A204.1 (cell line): ENCODE data around the gene CDH6.
"Not testable (repeated sequence)": the region's sequence is repeated elsewhere in the genome, so short reads cannot be mapped to it uniquely, and the experiment has no call there.

ENCODE experiments used
- FAIRE-seq: peaks from 2 replicates; lab custom pipeline; 2012; peaks lifted over from hg19 to GRCh38; lab: Jason Lieb, UNC

Gene CDH6

GRCh38 chr5:31333475-31333874, 140.0 kb downstream of the CDH6 start:
- no peak for FAIRE-seq

- FAIRE-seq = no peak
Observed at GRCh38 chr5:31334061-31334860, 140.8 kb downstream of the CDH6 start.

- FAIRE-seq = no peak
Observed at GRCh38 chr5:31335456-31335855, 142.0 kb downstream of the CDH6 start.

- no peak for FAIRE-seq
Observed at GRCh38 chr5:31343946-31344345, 150.5 kb downstream of the CDH6 start.

- no peak for FAIRE-seq
Observed at GRCh38 chr5:31346896-31347551, 153.5 kb downstream of the CDH6 start.

DNA sequence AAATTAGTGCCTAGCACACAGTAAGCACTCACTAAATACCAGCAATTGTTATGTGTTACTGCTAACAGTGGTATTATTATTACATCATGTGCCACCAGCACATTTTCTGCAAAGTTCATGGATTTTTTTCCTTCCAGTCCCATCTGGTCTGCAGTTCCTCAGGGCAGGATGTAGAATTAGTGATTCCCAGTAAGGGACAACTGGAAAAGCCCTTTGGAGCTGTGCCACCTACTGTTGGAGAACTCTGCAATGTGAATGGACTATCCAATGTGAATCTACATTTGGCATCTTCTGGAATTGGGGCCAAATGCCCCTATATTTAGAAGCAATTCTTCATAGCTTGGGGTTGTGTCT, 154.0 kb downstream of the CDH6 start:
- no peak for FAIRE-seq

GRCh38 chr5:31350395-31350794, 156.9 kb downstream of the CDH6 start:
- FAIRE-seq = no peak

DNA sequence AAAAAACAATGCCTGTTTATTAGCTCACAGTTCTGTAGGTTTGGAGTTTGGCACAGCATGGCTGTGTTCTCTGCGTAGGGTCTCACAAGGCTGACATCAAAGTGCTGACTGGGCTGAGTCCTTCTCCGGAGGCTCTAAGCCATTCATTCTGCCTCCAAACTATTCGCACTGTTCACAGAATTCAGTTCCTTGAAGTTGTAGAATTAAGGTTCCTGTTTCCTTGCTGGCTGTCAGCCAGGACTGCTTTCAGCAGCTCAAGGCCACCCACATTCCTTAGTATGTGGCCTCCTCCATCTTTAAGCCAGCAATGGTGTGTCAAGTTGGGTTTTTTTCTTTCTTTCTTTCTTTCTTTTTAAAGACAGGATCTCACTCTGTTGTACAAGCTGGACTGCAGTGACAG, 161.9 kb downstream of the CDH6 start:
- FAIRE-seq = no peak

GRCh38 chr5:31357038-31357437, 163.6 kb downstream of the CDH6 start:
- FAIRE-seq = no peak

DNA sequence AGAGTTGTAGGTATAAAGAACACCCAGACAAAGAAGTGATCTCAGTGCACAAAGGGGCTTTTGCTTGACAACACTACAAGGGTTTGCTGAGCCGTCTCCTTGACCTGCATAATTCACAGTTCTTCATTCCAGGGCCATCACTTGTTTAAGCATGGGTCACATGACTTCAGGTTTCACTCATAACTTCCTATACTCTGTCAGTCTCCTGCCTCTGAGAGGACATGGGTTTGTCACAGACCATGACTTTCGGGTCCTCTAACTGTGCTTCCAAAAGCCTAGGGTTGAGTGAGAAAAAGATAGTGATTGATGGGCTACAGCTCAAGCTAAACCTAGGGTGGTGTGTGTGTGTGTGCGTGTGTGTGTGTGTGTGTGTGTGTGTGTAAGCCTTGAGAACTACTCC, 166.4 kb downstream of the CDH6 start:
- no peak for FAIRE-seq

- FAIRE-seq = no peak
Observed at GRCh38 chr5:31361234-31361633, 167.7 kb downstream of the CDH6 start.

DNA sequence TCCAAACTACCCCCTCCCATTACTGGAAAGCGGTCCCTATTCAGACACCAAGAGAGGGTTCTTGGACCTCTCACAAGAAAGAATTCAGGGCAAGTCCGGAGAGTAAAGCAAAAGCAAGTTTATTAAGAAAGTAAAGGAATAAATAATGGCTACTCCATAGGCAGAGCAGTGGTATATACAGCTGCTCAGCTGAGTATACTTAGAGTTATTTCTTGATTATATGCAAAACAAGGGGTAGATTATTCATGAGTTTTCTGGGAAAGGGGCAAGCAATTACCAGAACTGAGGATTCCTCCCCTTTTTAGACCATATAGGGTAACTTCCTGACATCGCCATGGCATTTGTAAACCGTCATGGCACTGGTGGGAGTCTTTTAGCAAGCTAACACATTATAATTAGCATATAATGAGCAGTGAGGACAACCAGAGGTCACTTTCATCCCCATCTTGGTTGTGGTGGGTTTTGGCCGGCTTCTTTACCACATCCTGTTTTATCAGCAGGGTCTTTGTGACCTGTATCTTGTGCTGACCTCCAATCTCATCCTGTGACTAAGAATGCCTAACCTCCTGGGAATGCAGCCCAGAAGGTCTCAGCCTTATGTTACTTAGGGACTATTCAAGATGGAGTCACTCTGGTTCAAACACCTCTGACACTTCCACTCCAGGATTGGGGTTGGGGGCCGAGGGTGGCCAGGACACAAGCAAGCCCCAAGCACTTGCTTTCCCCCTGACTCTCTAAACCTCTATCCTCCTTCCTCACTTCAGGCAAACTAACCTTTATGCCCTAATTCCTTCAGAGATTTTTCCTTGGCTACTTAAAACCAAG, 168.4 kb downstream of the CDH6 start:
- FAIRE-seq = not testable (repeated sequence)

GRCh38 chr5:31362529-31362900, 169.0 kb downstream of the CDH6 start:
- FAIRE-seq = no peak

DNA sequence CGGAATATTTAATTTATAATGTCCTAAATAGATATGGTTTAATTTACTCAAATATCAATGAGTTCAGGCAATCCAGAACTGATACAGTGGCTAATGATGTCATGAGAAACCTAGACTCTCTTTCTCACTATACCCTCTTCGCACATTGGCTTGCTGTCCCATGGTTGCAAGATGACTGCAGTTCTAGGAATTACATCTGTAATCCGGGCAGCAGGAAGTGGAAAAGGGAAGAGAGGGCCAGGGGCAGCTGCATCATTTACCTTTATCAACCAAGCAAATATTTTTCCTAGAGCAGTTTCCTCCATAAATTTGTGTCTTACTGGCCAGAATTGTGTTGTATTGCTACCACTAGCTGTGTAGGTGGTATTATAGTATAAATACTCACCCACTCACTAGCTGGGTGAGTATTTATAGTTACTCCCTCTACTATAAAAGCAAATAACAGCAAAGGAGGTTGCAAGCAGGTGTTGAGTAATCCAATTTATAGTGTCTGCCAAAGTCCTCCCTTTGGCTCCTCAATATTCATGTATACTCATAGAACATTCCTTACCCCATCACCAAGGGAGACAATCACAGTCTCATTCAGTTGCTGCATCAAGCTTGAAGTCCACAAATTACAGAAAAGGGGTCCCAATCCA, 169.6 kb downstream of the CDH6 start:
- FAIRE-seq = no peak

DNA sequence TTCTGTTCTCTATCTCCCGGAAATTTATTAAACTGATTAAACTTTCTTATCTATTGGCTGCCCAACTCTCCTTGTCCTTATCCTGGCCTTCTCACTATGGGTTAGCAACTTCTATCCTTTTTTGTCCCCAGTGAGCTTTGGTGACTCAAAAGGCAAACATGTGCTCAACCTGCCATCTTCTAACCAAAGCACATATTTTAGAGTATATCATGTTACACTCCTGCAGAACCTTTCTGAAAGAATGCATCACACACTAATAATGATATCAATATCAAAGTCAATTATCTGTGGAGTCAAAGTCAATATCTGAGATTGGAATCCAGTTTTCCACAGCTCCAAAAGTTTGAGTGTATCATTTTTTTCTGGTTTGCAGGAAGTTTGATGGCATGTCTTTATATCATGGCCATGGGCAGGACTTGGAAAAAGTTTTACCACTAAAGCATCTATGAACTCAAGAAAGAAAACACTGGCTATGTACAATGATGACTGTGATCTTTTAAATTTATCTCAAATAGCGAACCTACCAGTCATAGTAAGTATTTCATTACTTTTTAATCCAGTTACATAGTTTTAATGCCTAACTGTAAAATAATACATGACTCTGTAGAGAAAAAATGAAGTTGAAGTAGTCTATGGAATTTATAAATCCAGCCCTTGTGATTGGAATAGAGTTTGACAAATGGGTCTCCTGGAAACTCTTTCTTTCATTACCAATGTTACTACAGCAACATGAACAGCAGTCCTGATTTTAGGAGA, 171.6 kb downstream of the CDH6 start:
- no peak for FAIRE-seq

DNA sequence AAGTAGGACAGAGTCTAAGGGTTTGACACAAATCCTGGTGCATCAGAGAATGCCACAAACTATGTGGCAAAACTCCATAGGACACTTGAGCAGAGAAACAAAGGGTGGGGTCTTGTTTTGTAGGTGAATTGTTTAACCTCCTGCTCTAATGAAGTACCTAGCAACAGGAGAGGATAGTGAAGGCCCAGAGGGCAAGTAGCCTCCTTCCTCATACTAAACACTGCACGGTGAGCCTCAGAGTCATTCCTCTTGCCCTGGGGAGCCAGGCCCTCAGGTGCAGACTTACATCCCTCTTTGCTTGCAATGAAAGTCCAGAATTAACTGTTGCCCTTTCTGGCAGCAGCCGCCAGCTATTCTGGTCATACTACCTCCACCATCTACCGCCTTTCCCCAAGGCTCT, 172.3 kb downstream of the CDH6 start:
- FAIRE-seq = no peak

DNA sequence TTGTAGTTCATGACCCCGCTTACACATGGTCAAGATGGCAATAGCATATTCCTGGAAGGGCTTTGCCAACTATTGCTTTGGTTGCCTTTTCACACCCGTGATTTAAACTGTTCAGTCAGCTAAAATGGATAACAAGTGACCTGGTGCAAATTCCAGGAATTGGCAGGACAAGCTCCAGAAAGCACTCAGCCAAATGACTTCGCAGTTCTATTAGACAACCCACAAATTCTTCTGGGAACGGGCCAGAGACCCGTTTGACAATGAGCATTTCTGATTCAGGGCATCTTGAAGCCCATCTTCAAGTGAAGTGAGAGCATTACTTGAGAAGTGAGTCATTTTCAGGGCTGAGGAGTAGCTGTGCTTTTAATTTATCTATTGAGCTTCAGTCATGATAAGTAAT, 173.5 kb downstream of the CDH6 start:
- FAIRE-seq = no peak

GRCh38 chr5:31372124-31372523, 178.6 kb downstream of the CDH6 start:
- no peak for FAIRE-seq

DNA sequence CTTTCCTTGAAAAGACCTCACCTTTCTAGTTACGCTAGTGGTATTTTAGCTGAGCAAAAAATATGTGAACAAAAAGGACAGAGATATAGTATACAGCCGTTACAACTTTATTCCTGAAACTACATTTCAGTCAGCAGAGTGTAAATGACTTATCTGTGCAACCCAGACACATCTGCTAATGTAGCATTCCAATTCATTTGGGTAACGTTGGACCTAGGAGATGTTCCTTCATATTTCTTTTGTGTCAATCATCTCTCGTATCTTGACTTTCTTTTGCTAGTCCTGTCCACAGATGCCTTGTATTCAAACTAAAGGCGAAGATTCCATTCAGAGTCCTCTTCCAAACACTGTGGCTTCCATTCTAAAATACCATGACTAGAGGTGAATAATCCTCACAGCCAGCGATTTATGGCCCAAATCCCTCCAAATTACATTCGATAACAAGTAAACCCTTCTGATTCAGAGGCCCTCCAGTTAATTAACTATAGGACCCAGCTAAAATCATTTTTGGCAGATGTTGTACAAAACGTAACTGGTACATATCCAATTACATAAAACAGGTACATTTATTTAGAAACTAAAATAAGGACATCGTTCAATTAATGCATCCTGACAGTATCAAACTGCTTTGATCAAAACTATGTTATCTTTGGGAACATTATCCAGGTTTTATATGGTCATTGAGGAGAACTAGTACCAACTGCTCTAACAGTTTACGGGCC, 182.7 kb downstream of the CDH6 start:
- no peak for FAIRE-seq

- FAIRE-seq = no peak
Observed at GRCh38 chr5:31377274-31377946, 183.9 kb downstream of the CDH6 start.

GRCh38 chr5:31378136-31378535, 184.7 kb downstream of the CDH6 start:
- FAIRE-seq = no peak
